Keratinocyte (primary cell): ENCODE measurements around the gene SLC39A5. TPM values are rescaled to one million over a fixed set of nuclear protein-coding genes. Genes with fewer than 3 reads are reported as not detected.
A peak's percentile ranks its signal among the peaks of the same experiment; 100 is the strongest.
"Not testable (repeated sequence)": the region's sequence is repeated elsewhere in the genome, so short reads cannot be mapped to it uniquely, and the experiment has no call there.

Source experiments
- DNase-seq: peaks from one replicate; pipeline ENCODE4 v3.0.0-alpha.2; 2011; ENCODE audit warnings: low read depth, missing footprints, low spot score
- FAIRE-seq: peaks from 2 replicates; lab custom pipeline; 2011; peaks lifted over from hg19 to GRCh38; lab: Jason Lieb, UNC
- H2AFZ ChIP-seq: 2 replicates; pipeline ENCODE4 v1.6.0; 2012; ENCODE audit warnings: low read length, control low read depth, inconsistent platforms; ENCODE audit not compliant: control insufficient read depth
- H3K27ac ChIP-seq: 2 replicates; pipeline ENCODE4 v1.5.1; 2011; ENCODE audit warnings: low read length; ENCODE audit not compliant: control insufficient read depth, insufficient read depth
- H3K27me3 ChIP-seq: 3 replicates; pipeline ENCODE4 v1.6.0; 2011; ENCODE audit warnings: low read length; ENCODE audit not compliant: control insufficient read depth, insufficient read depth; ENCODE audit errors: extremely low read depth
- H3K36me3 ChIP-seq, 2 experiments: 2 replicates in 1 of 2; 3 replicates in 1 of 2; pipeline ENCODE4 v1.5.1; 2011; ENCODE audit warnings: low read length in 2 of 2, mild to moderate bottlenecking in 1 of 2; ENCODE audit not compliant: control insufficient read depth in 2 of 2, insufficient read depth in 2 of 2; ENCODE audit errors: extremely low read depth in 1 of 2
- H3K4me1 ChIP-seq: 3 replicates; pipeline ENCODE4 v1.5.1; 2011; ENCODE audit warnings: low read length; ENCODE audit not compliant: control insufficient read depth, insufficient read depth; ENCODE audit errors: extremely low read depth
- H3K4me2 ChIP-seq: 3 replicates; pipeline ENCODE4 v1.6.0; 2011; ENCODE audit warnings: low read depth, low read length; ENCODE audit not compliant: control insufficient read depth, insufficient read depth; ENCODE audit errors: extremely low read depth
- H3K4me3 ChIP-seq, 3 experiments: fragments of 200-600 bp in 1 of 3; sonication (generic) in 1 of 3; 2 replicates in 2 of 3; 3 replicates in 1 of 3; pipeline ENCODE4 v1.5.1; 2011 to 2016; ENCODE audit warnings: low read length in 3 of 3, mild to moderate bottlenecking in 3 of 3, control low read depth in 2 of 3, inconsistent platforms in 1 of 3, low read depth in 1 of 3, mixed read lengths in 1 of 3, mixed run types in 1 of 3, moderate library complexity in 1 of 3; ENCODE audit not compliant: control insufficient read depth in 2 of 3, insufficient read depth in 2 of 3; ENCODE audit errors: extremely low read depth in 1 of 3
- H3K79me2 ChIP-seq: 2 replicates; pipeline ENCODE4 v1.6.0; 2012; ENCODE audit warnings: low read length; ENCODE audit not compliant: control insufficient read depth, insufficient read depth
- H3K9ac ChIP-seq: 3 replicates; pipeline ENCODE4 v1.6.0; 2011; ENCODE audit warnings: low read length; ENCODE audit not compliant: control insufficient read depth, insufficient read depth; ENCODE audit errors: extremely low read depth
- H3K9me1 ChIP-seq: 3 replicates; pipeline ENCODE4 v1.6.0; 2011; ENCODE audit warnings: low read length; ENCODE audit not compliant: control insufficient read depth, insufficient read depth; ENCODE audit errors: extremely low read depth
- H3K9me3 ChIP-seq: 2 replicates; pipeline ENCODE4 v1.5.1; 2012; ENCODE audit warnings: low read depth, low read length; ENCODE audit not compliant: control insufficient read depth
- H4K20me1 ChIP-seq: 3 replicates; pipeline ENCODE4 v1.6.0; 2011; ENCODE audit warnings: low read length; ENCODE audit not compliant: control insufficient read depth, insufficient read depth; ENCODE audit errors: extremely low read depth
- EZH2 ChIP-seq: IDR thresholded peaks from one replicate; pipeline ENCODE4 v1.6.1; 2012; ENCODE audit warnings: inconsistent platforms, mild to moderate bottlenecking, low read length, moderate library complexity
- dilution Hi-C: fragments of 300-500 bp; cut with MboI; formaldehyde crosslinking; loops from one replicate; pipeline ENCODE4 v1.7.0; 2020; ENCODE audit warnings: low sequenced_read_pairs; ENCODE audit not compliant: extremely low pct_ligation_motif_present
- polyA plus RNA-seq, 5 experiments: library from polyadenylated mRNA; depleted of rRNA in 3 of 5; stranded (reverse) in 3 of 5; stranded (forward) in 1 of 5; unstranded in 1 of 5; fragments of >200 nt; gene quantifications; 1 replicate in 1 of 5; 2 replicates in 3 of 5; 3 replicates in 1 of 5; pipeline versions ENCODE4 v1.2.1 to v1.2.3, GENCODE V29; 2011 to 2012; ENCODE audit warnings: missing spikeins in 2 of 5, low read depth in 1 of 5, low replicate concordance in 1 of 5
- TF ChIP-seq, protein P1 (sequence below), 3 experiments: IDR thresholded peaks in 1 of 3; conservative IDR thresholded peaks in 1 of 3; optimal IDR thresholded peaks in 1 of 3; 2 replicates in 2 of 3; 3 replicates in 1 of 3; pipeline versions ENCODE3 to v1.5.1; 2011; ENCODE audit warnings: low read length in 3 of 3, mild to moderate bottlenecking in 3 of 3, moderate library complexity in 2 of 3, control low read depth in 1 of 3, inconsistent platforms in 1 of 3; ENCODE audit not compliant: insufficient read depth in 2 of 3; ENCODE audit errors: extremely low read depth in 1 of 3

Gene SLC39A5
- polyA plus RNA-seq, 1 donor (not counting 4 experiments of a cell fraction or from before 2014, with no cell fraction given): not detected

GRCh38 chr12:56193025-56193578 lies 36.7 kb upstream of the SLC39A5 start:
- H3K4me2 ChIP-seq: no peak overlapping the region

DNA sequence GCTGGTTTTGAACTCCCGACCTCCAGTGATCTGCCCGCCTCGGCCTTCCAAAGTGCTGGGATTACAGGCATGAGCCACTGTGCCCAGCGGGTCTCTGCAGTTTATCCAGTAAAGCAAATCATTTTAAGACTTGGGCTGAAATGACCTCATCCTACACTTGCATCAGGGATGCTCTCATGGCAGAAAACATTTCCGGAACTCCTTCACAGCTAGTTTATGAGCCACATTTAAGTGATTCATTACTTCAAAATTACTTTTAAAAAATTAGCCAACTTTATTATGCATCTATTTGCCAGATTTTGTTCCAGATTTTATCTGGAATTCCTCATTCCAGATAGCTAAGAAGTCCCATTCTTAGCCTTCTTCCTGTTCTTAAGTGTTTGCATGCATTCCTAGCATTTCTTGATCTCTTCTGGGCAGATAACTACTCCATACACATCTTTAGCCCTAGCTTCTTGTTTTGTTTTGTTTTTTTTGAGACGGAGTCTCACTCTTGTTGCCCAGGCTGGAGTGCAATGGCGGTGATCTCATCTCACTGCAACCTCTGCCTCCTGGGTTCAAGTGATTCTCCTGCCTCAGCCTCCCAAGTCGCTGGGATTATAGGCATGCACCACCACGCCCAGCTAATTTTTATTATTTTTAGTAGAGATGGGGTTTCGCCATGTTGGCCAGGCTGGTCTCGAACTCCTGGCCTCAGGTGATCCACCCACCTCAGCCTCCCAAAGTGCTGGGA lies 32.9 kb upstream of the SLC39A5 start:
- H2AFZ ChIP-seq, H3K4me1 ChIP-seq, H4K20me1 ChIP-seq, H3K79me2 ChIP-seq, DNase-seq, H3K9me1 ChIP-seq, dilution Hi-C loops, H3K27ac ChIP-seq, H3K4me3 ChIP-seq, H3K4me2 ChIP-seq, H3K9me3 ChIP-seq, H3K36me3 ChIP-seq, H3K9ac ChIP-seq, H3K27me3 ChIP-seq, FAIRE-seq: not testable (repeated sequence)

More at GRCh38 chr12:56193025-56193578, 36.7 kb upstream of the SLC39A5 start:
- Histone ChIP-seq H3K36me3 (no peaks in the 10 kb centered on the region), H3K4me1 (peaks cover 5% of the 10 kb centered on the region), H3K9ac (no peak overlapping the region), H3K9me1 (no peaks in the 10 kb centered on the region), H3K79me2 (peaks cover 10% of the 10 kb centered on the region), H4K20me1 (no peaks in the 10 kb centered on the region), H2AFZ (peak overlapping the region; percentile 83), H3K4me3 (no peak overlapping the region), H3K27me3 (no peaks in the 10 kb centered on the region), H3K27ac (no peak overlapping the region), H3K9me3 (no peaks in the 10 kb centered on the region)
- dilution Hi-C loops: no loop called here
- peak; percentile 49 for FAIRE-seq
- TF ChIP-seq, protein P1, sequence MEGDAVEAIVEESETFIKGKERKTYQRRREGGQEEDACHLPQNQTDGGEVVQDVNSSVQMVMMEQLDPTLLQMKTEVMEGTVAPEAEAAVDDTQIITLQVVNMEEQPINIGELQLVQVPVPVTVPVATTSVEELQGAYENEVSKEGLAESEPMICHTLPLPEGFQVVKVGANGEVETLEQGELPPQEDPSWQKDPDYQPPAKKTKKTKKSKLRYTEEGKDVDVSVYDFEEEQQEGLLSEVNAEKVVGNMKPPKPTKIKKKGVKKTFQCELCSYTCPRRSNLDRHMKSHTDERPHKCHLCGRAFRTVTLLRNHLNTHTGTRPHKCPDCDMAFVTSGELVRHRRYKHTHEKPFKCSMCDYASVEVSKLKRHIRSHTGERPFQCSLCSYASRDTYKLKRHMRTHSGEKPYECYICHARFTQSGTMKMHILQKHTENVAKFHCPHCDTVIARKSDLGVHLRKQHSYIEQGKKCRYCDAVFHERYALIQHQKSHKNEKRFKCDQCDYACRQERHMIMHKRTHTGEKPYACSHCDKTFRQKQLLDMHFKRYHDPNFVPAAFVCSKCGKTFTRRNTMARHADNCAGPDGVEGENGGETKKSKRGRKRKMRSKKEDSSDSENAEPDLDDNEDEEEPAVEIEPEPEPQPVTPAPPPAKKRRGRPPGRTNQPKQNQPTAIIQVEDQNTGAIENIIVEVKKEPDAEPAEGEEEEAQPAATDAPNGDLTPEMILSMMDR (optimal IDR thresholded peaks at IDR 0.05 in 1 of 3, IDR thresholded peaks at IDR 0.05 in 1 of 3, conservative IDR thresholded peaks at IDR 0.05 in 1 of 3; ENCODE audit: extremely low read depth in 1 of 3, insufficient read depth in 2 of 3, low read length in 3 of 3): peak; percentile 59 to 82 (median 63)
- no peak for TF ChIP-seq EZH2
- DNase-seq: peak; percentile 49
